Sigmoid colon (tissue), 4 donors: Measurements from ENCODE around the gene HOXA11.

ENCODE experiments used
- CTCF ChIP-seq, 4 experiments: fragments of 450-650 bp in 3 of 4; fragments of 200-600 bp in 1 of 4; IDR thresholded peaks; one replicate each; pipeline ENCODE4 v1.5.1; 2016 to 2019; ENCODE audit warnings: antibody characterized with exemption in 4 of 4, mild to moderate bottlenecking in 3 of 4, moderate library complexity in 2 of 4
- POLR2A ChIP-seq, 2 donors: fragments of 450-650 bp; IDR thresholded peaks; one replicate each; pipeline ENCODE4 v1.6.1; 2016; ENCODE audit warnings: antibody characterized with exemption in 2 of 2, mild to moderate bottlenecking in 2 of 2, moderate library complexity in 2 of 2
- POLR2AphosphoS5 ChIP-seq, 4 donors: sonication (generic); formaldehyde crosslinking; IDR thresholded peaks; one replicate each; pipeline ENCODE4 v1.6.1; 2017; ENCODE audit warnings: antibody characterized with exemption in 4 of 4

- TF ChIP-seq POLR2A (IDR thresholded peaks at IDR 0.05) (no peak), CTCF (IDR thresholded peaks at IDR 0.05) (no peak), POLR2AphosphoS5 (IDR thresholded peaks at IDR 0.05) (no peak)
Observed at GRCh38 chr7:27191161-27191731, 6.2 kb upstream of the HOXA11 start.
